ENCODE data around the gene TREML1. TPM values are rescaled to one million over a fixed set of nuclear protein-coding genes. Genes with fewer than 3 reads are reported as not detected.

The TREML1 gene
- total RNA-seq, 1 donor from 2014 or later = not detected

GRCh38 chr6:41160933-41161332, 6.8 kb upstream of the TREML1 start:
- Histone ChIP-seq H3K79me2 (ENCODE audit: low read depth) (no peaks in the 10 kb centered on the region), H3K27ac (no peak overlapping the region), H3K4me3 (no peak overlapping the region), H3K9ac (no peak overlapping the region), H3K36me3 (no peaks in the 10 kb centered on the region), H4K20me1 (ENCODE audit: low read depth) (no peaks in the 10 kb centered on the region), H3F3A (ENCODE audit: low read depth) (no peaks in the 10 kb centered on the region), H3K27me3 (no peaks in the 10 kb centered on the region), H3K4me1 (no peaks in the 10 kb centered on the region), H3K4me2 (no peak overlapping the region), H3K9me3 (ENCODE audit: low read depth) (no peaks in the 10 kb centered on the region), H2AFZ (replicated peaks) (no peak overlapping the region)
- Mint-ChIP-seq H3K9me3 (no peaks in the 10 kb centered on the region), H3K27ac (no peak overlapping the region), H3K4me3 (no peak overlapping the region), H3K4me1 (no peaks in the 10 kb centered on the region), H3K27me3 (ENCODE audit: insufficient read depth, low read depth) (peaks cover 3% of the 10 kb centered on the region), H3K36me3 (no peaks in the 10 kb centered on the region)
- no peak for TF ChIP-seq EZH2phosphoT487 (IDR thresholded peaks at IDR 0.05)
- DNase-seq (ENCODE audit: low spot score) = no peak

GRCh38 chr6:41159415-41160082, 5.4 kb upstream of the TREML1 start:
- H3K9ac ChIP-seq = no peak overlapping the region
- H3K27ac ChIP-seq = no peak overlapping the region
- Mint-ChIP-seq H3K27me3 (ENCODE audit: insufficient read depth, low read depth) (peaks cover 3% of the 10 kb centered on the region), H3K4me1 (no peaks in the 10 kb centered on the region), H3K36me3 (no peaks in the 10 kb centered on the region), H3K9me3 (no peaks in the 10 kb centered on the region), H3K4me3 (no peak overlapping the region), H3K27ac (no peak overlapping the region)
- no peaks in the 10 kb centered on the region for H3K4me1 ChIP-seq
- H3K4me3 ChIP-seq = no peak overlapping the region
- H3K4me2 ChIP-seq = no peak overlapping the region
- no peaks in the 10 kb centered on the region for H3F3A ChIP-seq (ENCODE audit: low read depth)
- no peak overlapping the region for H2AFZ ChIP-seq (replicated peaks)
- no peak for DNase-seq (ENCODE audit: low spot score)
- no peaks in the 10 kb centered on the region for H3K9me3 ChIP-seq (ENCODE audit: low read depth)
- no peaks in the 10 kb centered on the region for H3K27me3 ChIP-seq
- TF ChIP-seq CTCF (IDR thresholded peaks at IDR 0.05) (no peak), EZH2 (IDR thresholded peaks at IDR 0.05) (no peak), EZH2phosphoT487 (IDR thresholded peaks at IDR 0.05) (no peak)
- no peaks in the 10 kb centered on the region for H3K79me2 ChIP-seq (ENCODE audit: low read depth)
- no peaks in the 10 kb centered on the region for H4K20me1 ChIP-seq (ENCODE audit: low read depth)
- H3K36me3 ChIP-seq = no peaks in the 10 kb centered on the region

- TF ChIP-seq EZH2phosphoT487 (IDR thresholded peaks at IDR 0.05) = no peak
- TF ChIP-seq EZH2 (IDR thresholded peaks at IDR 0.05) = no peak
- TF ChIP-seq CTCF (IDR thresholded peaks at IDR 0.05) = no peak
- no peak overlapping the region for H3K4me3 Mint-ChIP-seq
Observed at GRCh38 chr6:41157323-41157722, 3.2 kb upstream of the TREML1 start.

GRCh38 chr6:41156771-41157170, 2.6 kb upstream of the TREML1 start:
- H3K36me3 Mint-ChIP-seq = no peaks in the 10 kb centered on the region
- Histone ChIP-seq H3K27me3 (no peaks in the 10 kb centered on the region), H3K4me3 (no peak overlapping the region), H3K9me3 (ENCODE audit: low read depth) (no peaks in the 10 kb centered on the region), H3K4me1 (no peaks in the 10 kb centered on the region), H3K4me2 (no peak overlapping the region), H2AFZ (replicated peaks) (no peak overlapping the region), H3F3A (ENCODE audit: low read depth) (no peaks in the 10 kb centered on the region), H4K20me1 (ENCODE audit: low read depth) (no peaks in the 10 kb centered on the region), H3K27ac (no peak overlapping the region), H3K9ac (no peak overlapping the region), H3K79me2 (ENCODE audit: low read depth) (no peaks in the 10 kb centered on the region), H3K36me3 (no peaks in the 10 kb centered on the region)
- no peak overlapping the region for H3K4me3 Mint-ChIP-seq
- no peak for DNase-seq (ENCODE audit: low spot score)
- peaks cover 3% of the 10 kb centered on the region for H3K27me3 Mint-ChIP-seq (ENCODE audit: insufficient read depth, low read depth)
- no peaks in the 10 kb centered on the region for H3K4me1 Mint-ChIP-seq
- no peaks in the 10 kb centered on the region for H3K9me3 Mint-ChIP-seq
- TF ChIP-seq CTCF (IDR thresholded peaks at IDR 0.05) = no peak
- no peak for TF ChIP-seq EZH2phosphoT487 (IDR thresholded peaks at IDR 0.05)
- no peak for TF ChIP-seq EZH2 (IDR thresholded peaks at IDR 0.05)
- H3K27ac Mint-ChIP-seq = no peak overlapping the region

More at GRCh38 chr6:41157323-41157722, 3.2 kb upstream of the TREML1 start:
- no peaks in the 10 kb centered on the region for H3K36me3 Mint-ChIP-seq
- no peak overlapping the region for H3K27ac Mint-ChIP-seq
- peaks cover 3% of the 10 kb centered on the region for H3K27me3 Mint-ChIP-seq (ENCODE audit: insufficient read depth, low read depth)
- H3K27ac ChIP-seq = no peak overlapping the region
- H3K4me3 ChIP-seq = no peak overlapping the region
- H3K36me3 ChIP-seq = no peaks in the 10 kb centered on the region
- H3K4me1 Mint-ChIP-seq = no peaks in the 10 kb centered on the region
- no peaks in the 10 kb centered on the region for H3K9me3 Mint-ChIP-seq
- H3K4me1 ChIP-seq = no peaks in the 10 kb centered on the region
- H3K9ac ChIP-seq = no peak overlapping the region
- H3K4me2 ChIP-seq = no peak overlapping the region
- DNase-seq (ENCODE audit: low spot score) = no peak
- no peaks in the 10 kb centered on the region for H3F3A ChIP-seq (ENCODE audit: low read depth)
- H3K79me2 ChIP-seq (ENCODE audit: low read depth) = no peaks in the 10 kb centered on the region
- no peak overlapping the region for H2AFZ ChIP-seq (replicated peaks)
- H4K20me1 ChIP-seq (ENCODE audit: low read depth) = no peaks in the 10 kb centered on the region
- no peaks in the 10 kb centered on the region for H3K27me3 ChIP-seq
- no peaks in the 10 kb centered on the region for H3K9me3 ChIP-seq (ENCODE audit: low read depth)

Data from neural progenitor cell (in vitro differentiated cells).